Measurements from ENCODE around the gene REEP2. TPM values are rescaled to one million over a fixed set of nuclear protein-coding genes. Genes with fewer than 3 reads are reported as not detected.

REEP2 gene
- total RNA-seq, 1 experiment from 2014 or later = 4.9 TPM

DNA sequence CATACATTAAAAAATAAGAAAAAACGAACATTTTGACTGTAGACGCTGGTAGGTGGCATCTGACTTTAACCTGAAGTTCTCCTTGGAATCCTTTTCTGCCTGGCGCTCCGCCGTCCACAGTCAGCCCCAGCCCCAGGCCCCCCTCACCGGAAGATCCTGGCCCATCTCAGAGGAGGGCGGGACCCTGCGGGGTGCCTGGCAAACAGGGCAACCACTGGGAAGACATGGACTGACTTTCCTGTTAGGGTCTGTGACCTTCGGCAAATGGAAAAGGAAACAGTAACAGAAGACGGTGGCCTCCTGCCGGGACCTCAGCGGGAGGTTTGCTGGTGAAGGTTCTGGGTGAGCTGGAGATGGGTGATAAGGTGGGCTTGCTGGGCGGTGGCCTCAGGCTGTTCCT lies 14.7 kb downstream of the REEP2 start (continued):
- TF ChIP-seq, protein P1, sequence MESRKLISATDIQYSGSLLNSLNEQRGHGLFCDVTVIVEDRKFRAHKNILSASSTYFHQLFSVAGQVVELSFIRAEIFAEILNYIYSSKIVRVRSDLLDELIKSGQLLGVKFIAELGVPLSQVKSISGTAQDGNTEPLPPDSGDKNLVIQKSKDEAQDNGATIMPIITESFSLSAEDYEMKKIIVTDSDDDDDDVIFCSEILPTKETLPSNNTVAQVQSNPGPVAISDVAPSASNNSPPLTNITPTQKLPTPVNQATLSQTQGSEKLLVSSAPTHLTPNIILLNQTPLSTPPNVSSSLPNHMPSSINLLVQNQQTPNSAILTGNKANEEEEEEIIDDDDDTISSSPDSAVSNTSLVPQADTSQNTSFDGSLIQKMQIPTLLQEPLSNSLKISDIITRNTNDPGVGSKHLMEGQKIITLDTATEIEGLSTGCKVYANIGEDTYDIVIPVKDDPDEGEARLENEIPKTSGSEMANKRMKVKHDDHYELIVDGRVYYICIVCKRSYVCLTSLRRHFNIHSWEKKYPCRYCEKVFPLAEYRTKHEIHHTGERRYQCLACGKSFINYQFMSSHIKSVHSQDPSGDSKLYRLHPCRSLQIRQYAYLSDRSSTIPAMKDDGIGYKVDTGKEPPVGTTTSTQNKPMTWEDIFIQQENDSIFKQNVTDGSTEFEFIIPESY (IDR thresholded peaks at IDR 0.05; ENCODE audit: extremely low read depth, insufficient replicate concordance, low read length) = no peak
- no peak for TF ChIP-seq EZH2 (IDR thresholded peaks at IDR 0.05)

DNA sequence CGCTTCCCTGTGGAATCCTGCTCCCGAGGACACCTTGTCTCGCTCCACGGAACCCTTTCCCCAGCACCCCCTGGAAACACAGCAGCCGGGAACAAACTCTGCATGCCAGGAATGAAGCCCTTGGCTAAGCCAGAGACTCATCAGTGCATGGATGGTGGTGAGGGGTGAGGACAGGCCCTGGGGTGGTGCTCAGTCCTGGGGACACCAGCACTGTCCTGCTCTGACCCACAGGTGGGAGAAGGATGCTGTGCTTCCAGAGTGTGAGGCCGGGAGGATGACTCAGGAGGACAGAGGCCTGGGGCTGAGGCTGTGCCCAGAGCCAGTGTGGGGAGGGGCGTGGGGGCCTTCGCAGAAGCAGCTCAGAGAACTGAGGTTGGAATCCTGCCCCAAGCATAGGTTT lies 15.3 kb downstream of the REEP2 start:
- POLR2A ChIA-PET = no interaction called here
- intact Hi-C loops (cut with micrococcal nuclease) = loop anchor here (5.0 to 10.0 kb wide), 2 partner anchors 811 to 827 kb away; no protein-coding TSS in a partner anchor
- Histone ChIP-seq H3K9me2 (ENCODE audit: insufficient read depth) (no peaks in the 10 kb centered on the region), H3K4me2 (ENCODE audit: low read length) (no peak overlapping the region), H3K27me3 (ENCODE audit: insufficient read depth, low read length) (no peaks in the 10 kb centered on the region), H3K36me3 (ENCODE audit: control insufficient read depth in 1 of 2, insufficient read depth in 2 of 2, low read length in 2 of 2) (no peaks in the 10 kb centered on the region), H3K79me2 (ENCODE audit: insufficient read depth, low read length) (no peaks in the 10 kb centered on the region), H3K9ac (ENCODE audit: low read length) (no peak overlapping the region), H3K4me3 (replicated peaks in 1 of 2; ENCODE audit: low read depth in 1 of 2, low read length in 2 of 2) (no peak overlapping the region), H2AFZ (ENCODE audit: low read depth, low read length, poor library complexity, severe bottlenecking) (no peak overlapping the region), H3K27ac (ENCODE audit: low read depth, low read length) (no peak overlapping the region), H4K20me1 (ENCODE audit: insufficient read depth) (no peaks in the 10 kb centered on the region), H3K9me3 (ENCODE audit: control insufficient read depth in 1 of 2, insufficient read depth in 1 of 2, low read depth in 1 of 2, low read length in 2 of 2) (no peaks in the 10 kb centered on the region), H3K4me1 (ENCODE audit: control insufficient read depth in 1 of 2, insufficient read depth in 2 of 2, low read length in 2 of 2) (peaks cover 5 to 13% of the 10 kb centered on the region in 2 experiments; a peak in 3 of 4 replicates)
- no TSS peak for BruUV-seq (replicated peaks)
- CTCF ChIA-PET = interaction anchor here (1.3 to 1.9 kb wide), 2 partner anchors 11 to 50 kb away, joined by 4 to 7 read pairs; no protein-coding TSS in a partner anchor
- DNase-seq (ENCODE audit: low read depth, low spot score) = no peak
- no peak for ATAC-seq
- TF ChIP-seq, protein P2, sequence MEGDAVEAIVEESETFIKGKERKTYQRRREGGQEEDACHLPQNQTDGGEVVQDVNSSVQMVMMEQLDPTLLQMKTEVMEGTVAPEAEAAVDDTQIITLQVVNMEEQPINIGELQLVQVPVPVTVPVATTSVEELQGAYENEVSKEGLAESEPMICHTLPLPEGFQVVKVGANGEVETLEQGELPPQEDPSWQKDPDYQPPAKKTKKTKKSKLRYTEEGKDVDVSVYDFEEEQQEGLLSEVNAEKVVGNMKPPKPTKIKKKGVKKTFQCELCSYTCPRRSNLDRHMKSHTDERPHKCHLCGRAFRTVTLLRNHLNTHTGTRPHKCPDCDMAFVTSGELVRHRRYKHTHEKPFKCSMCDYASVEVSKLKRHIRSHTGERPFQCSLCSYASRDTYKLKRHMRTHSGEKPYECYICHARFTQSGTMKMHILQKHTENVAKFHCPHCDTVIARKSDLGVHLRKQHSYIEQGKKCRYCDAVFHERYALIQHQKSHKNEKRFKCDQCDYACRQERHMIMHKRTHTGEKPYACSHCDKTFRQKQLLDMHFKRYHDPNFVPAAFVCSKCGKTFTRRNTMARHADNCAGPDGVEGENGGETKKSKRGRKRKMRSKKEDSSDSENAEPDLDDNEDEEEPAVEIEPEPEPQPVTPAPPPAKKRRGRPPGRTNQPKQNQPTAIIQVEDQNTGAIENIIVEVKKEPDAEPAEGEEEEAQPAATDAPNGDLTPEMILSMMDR (IDR thresholded peaks at IDR 0.05 in 2 of 3, conservative IDR thresholded peaks at IDR 0.05 in 1 of 3; ENCODE audit: borderline replicate concordance in 1 of 3, insufficient read depth in 1 of 3, low read depth in 2 of 3, low read length in 2 of 3) = no peak
- TF ChIP-seq, protein P3, sequence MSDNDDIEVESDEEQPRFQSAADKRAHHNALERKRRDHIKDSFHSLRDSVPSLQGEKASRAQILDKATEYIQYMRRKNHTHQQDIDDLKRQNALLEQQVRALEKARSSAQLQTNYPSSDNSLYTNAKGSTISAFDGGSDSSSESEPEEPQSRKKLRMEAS (IDR thresholded peaks at IDR 0.05) = no peak
- TF ChIP-seq RAD21 (IDR thresholded peaks at IDR 0.05; ENCODE audit: low read depth) = no peak
- no peak for TF ChIP-seq CEBPB (IDR thresholded peaks at IDR 0.05; ENCODE audit: low read depth)
- no peak for TF ChIP-seq ZFX (IDR thresholded peaks at IDR 0.05)
- TF ChIP-seq JUND (IDR thresholded peaks at IDR 0.05) = no peak
- no peak for TF ChIP-seq TCF7L2 (IDR thresholded peaks at IDR 0.05; ENCODE audit: borderline replicate concordance, extremely low read depth, insufficient read depth, insufficient read length)
- TF ChIP-seq SIN3A (IDR thresholded peaks at IDR 0.05; ENCODE audit: low read depth) = no peak
- TF ChIP-seq, protein P1 (IDR thresholded peaks at IDR 0.05; ENCODE audit: extremely low read depth, insufficient replicate concordance, low read length) = no peak
- RAD21 ChIA-PET (ENCODE audit: low non-redundant PET in 1 of 2, low total read pairs in 2 of 2, uncharacterized antibody in 2 of 2, unreplicated experiment in 2 of 2) = no interaction called here
